SK-N-MC (cell line): Measurements from ENCODE around the gene DYRK4.

Experiments
- EZH2 ChIP-seq: fragments of 200-600 bp; sonication (generic); IDR thresholded peaks from one replicate; pipeline ENCODE4 v1.6.1; 2017; ENCODE audit warnings: antibody characterized with exemption
- FOXP2 ChIP-seq: optimal IDR thresholded peaks from 2 replicates; pipeline ENCODE3; 2011; ENCODE audit warnings: mild to moderate bottlenecking, moderate library complexity; ENCODE audit not compliant: insufficient read depth; ENCODE audit errors: extremely low read length, control extremely low read depth
- POLR2AphosphoS5 ChIP-seq: IDR thresholded peaks from 2 replicates; pipeline ENCODE4 v1.6.1; 2012; ENCODE audit warnings: mild to moderate bottlenecking, low read depth, low read length, borderline replicate concordance

DNA sequence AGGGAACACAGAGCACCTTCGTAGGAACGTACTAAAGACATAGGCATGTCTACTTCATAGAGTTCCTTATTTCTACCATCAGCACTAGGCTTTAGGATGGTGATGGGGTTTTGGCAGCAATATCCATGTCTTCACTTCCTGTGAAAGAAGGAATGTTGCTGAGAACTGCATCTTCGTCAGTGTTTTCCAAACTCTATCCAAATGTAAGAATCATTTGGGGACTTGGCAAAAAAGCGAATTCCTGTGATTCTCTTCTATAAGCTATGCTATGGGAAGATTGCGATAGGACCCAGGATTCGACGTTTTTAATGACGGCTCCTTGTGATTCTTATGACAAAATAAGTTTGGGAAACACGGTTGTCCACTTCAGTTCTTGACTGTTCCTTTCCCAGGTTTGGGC lies 47.1 kb downstream of the DYRK4 start:
- no peak for TF ChIP-seq FOXP2
- TF ChIP-seq POLR2AphosphoS5 = no peak
- no peak for TF ChIP-seq EZH2
